ENCODE results near the gene GPRC5C.
"Not testable (repeated sequence)": the region's sequence is repeated elsewhere in the genome, so short reads cannot be mapped to it uniquely, and the experiment has no call there.

Gene GPRC5C

DNA sequence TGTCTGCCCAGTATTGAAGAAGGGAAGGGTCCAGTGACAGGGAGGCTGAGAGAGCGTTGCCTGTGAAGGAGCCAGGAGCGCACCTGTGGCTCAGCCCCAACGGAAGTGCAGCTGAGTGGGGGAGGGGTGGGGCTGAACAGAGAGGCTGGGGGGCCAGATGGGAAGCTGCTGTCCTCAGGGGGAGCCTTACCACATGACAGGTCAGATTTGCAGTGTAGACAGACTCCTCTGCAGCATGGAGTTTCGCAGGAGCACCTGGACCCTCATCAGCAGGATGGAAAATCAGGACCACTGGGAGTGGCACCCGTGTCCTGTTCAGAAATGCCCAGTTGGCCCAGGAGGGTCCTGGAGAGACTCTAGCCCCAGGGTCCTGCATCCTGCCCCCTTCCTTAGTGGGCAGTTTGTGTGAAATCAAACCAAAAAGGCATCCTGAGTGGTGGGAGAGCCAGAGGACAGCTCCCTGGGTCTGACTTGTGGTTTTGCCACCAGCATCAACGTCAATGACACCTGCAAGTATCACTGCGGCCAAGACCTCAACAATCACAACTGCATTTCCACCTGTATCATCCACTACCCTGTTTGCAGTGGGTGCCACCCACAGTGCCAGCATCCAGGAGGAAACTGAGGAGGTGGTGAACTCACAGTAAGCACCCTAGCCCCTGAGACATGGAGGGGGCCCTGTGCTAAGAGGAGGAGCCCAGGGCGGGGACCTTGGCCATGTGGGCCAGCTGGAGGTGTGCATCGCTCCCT, 42.3 kb downstream of the GPRC5C start:
- DNase-seq = no peak

- no peak for DNase-seq
Measured at GRCh38 chr17:74475189-74475588, 43.3 kb downstream of the GPRC5C start.

DNA sequence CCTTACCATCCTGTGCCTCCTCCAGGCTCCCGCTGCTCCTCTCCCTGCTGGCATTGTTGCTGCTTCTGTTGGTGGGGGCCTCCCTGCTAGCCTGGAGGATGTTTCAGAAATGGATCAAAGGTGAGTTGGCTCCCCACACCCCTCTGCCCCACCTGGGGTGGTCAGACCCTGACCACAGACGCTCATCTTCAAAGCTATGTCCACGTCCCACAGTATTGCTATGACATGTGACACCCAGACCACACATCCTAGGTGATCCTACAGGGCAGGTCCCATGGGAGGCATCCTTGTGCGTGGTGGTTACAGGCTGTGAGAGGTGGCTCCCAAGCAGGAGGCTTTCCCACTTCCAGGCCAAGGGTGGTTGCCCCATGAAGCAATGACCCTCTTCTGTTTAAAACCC, 45.5 kb downstream of the GPRC5C start:
- no peak for DNase-seq

DNA sequence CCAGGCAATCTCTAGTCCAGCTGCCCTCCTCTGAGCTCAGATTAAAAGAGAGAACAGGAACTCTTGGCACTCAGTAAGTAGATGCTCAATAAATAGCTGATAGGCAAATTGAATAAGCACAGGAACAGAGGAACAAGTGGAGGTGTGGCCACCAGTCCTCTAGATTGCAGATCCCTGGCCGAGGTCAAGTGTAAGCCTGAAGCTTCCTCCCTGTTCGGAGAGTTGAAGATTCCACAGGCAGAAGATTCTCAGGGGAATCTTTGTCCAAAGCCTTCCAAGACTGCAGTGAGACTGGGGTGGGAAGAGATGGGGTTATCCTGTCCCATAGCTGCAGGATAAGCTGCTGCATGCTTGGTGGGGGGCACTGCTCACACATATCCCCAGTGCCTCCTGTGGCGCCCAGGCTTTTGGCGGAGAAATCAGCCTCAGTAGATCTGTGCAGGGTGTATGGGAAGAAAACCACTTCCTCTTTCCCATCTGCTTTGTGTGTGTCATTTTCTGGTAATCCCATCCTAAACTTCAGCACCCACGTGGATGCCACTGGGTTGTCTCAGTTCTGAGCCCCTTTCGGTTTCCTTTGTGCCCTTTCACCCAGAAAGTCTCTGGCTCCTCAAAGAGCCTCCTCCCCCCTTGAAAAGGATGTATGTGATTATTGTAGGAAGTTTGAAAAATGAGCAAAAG, 46.7 kb downstream of the GPRC5C start:
- no peak for DNase-seq

DNA sequence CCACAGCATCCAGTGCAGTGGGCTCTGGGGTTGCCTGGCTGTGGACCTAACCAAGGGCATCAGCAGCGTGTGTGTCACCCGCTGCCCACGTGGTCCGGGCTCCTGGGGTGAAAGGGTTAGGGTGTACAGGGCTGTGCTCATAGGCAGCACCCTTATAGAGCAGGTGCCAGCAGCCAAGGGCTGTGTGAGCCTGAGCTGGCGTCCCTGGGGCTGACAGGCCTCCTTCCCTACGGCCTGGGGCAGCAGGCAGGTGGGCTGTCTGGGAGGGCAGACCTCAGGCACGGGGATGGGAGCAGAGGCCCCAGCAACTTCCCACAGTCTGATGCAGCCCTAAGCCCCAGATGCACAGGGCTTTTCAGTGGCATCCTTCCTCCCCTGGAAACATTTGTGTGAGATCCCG, 48.4 kb downstream of the GPRC5C start:
- no peak for DNase-seq

- no peak for DNase-seq
Measured at GRCh38 chr17:74481621-74482020, 49.7 kb downstream of the GPRC5C start.

DNA sequence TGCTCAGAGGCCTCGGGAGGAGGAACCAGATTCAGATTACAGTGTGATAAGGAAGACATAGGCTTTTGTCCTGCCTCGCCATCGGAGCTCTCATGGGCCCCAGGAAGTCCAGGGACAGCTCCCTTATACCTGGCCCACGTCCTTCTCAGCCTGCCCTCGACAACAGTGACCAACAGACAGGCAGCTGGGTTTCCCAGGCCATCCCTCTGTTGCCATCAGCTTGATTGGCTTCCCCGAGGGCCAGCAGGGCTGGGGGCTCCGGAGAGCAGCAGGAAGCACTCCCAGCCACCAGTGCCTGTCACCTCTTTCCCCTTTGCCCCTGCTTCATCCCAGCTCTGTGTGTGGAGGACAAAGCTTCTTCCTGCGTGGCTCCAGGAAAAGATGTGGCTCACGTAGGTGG, 52.2 kb downstream of the GPRC5C start:
- DNase-seq = no peak

GRCh38 chr17:74485022-74485743, 53.3 kb downstream of the GPRC5C start:
- no peak for DNase-seq

- DNase-seq = no peak
Measured at GRCh38 chr17:74485841-74486240, 54.0 kb downstream of the GPRC5C start.

- DNase-seq = not testable (repeated sequence)
Measured at GRCh38 chr17:74488276-74488675, 56.4 kb downstream of the GPRC5C start.

- DNase-seq = no peak
Measured at GRCh38 chr17:74490716-74491115, 58.8 kb downstream of the GPRC5C start.

DNA sequence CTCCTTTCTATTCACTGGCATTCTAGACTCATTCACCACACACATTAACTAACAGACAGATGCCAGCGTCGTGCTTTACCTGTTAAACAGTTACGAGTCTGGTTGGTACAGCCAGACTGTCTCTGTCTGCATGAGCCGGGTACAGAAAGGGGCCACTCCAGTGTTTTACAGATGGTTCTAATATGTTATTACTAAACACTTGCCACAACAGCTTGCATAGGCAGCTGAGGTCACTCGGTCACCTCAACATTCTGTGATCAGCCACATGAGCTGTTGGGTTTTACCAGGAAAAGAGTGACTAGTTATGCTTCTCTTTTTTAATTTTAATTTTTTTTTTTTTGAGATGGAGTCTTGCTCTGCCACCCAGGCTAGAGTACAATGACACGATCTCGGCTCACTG, 59.7 kb downstream of the GPRC5C start:
- no peak for DNase-seq

GRCh38 chr17:74493331-74493833, 61.5 kb downstream of the GPRC5C start:
- DNase-seq = no peak
